K562 (cell line): Measurements from ENCODE around the gene CSNK1G1. TPM values are rescaled to one million over a fixed set of nuclear protein-coding genes. Genes with fewer than 3 reads are reported as not detected.
"Not testable (repeated sequence)": the region's sequence is repeated elsewhere in the genome, so short reads cannot be mapped to it uniquely, and the experiment has no call there.

Experiments
- BCOR ChIP-seq: fragments of 450-650 bp; IDR thresholded peaks from 2 replicates; pipeline ENCODE4 v1.6.1; 2016
- KDM1A ChIP-seq, 2 experiments: fragments of 450-650 bp; IDR thresholded peaks; 2 replicates each; pipeline ENCODE4 v1.6.1; 2016; ENCODE audit warnings: mild to moderate bottlenecking in 2 of 2
- NKRF ChIP-seq: fragments of 450-650 bp; IDR thresholded peaks from 2 replicates; pipeline ENCODE4 v1.6.1; 2016; ENCODE audit warnings: borderline replicate concordance
- polyA plus RNA-seq, 8 experiments: library from polyadenylated mRNA; depleted of rRNA in 4 of 8; stranded (reverse) in 5 of 8; unstranded in 3 of 8; fragments of >200 nt; fragmentation: Nextera tagmentation in 2 of 8; fragmentation: Illumina TruSeq in 1 of 8; extraction: Ambion mirVana in 2 of 8; extraction: Trizol in 1 of 8; gene quantifications; 2 replicates each; pipeline versions ENCODE4 v1.2.1 to v1.2.3, GENCODE V29; 2011 to 2014; ENCODE audit warnings: inconsistent platforms in 1 of 8, missing spikeins in 1 of 8
- total RNA-seq, 7 experiments: library from RNA; depleted of rRNA in 6 of 7; stranded (reverse); fragments of >200 nt in 6 of 7; fragmentation: Illumina TruSeq in 2 of 7; extraction: Trizol in 2 of 7; gene quantifications; 2 replicates each; pipeline versions ENCODE4 v1.2.1 to v1.2.3, GENCODE V29; 2011 to 2021; ENCODE audit warnings: low replicate concordance in 1 of 7
- TF ChIP-seq, protein P1 (sequence below), 2 experiments: fragments of 450-650 bp in 1 of 2; sonication (generic) in 1 of 2; formaldehyde crosslinking in 1 of 2; IDR thresholded peaks; 2 replicates each; pipeline versions ENCODE4 v1.7.1 to v1.9.0; 2016 to 2022; ENCODE audit warnings: inconsistent platforms in 1 of 2, mild to moderate bottlenecking in 1 of 2, missing genetic modification reagents in 1 of 2

CSNK1G1 gene
- total and polyA plus RNA-seq, 9 of the 15 experiments (the other 6 are each of a cell fraction or from before 2014, with no cell fraction given), result 4.5 to 18.5 (median 9.5) TPM

- TF ChIP-seq, protein P1, sequence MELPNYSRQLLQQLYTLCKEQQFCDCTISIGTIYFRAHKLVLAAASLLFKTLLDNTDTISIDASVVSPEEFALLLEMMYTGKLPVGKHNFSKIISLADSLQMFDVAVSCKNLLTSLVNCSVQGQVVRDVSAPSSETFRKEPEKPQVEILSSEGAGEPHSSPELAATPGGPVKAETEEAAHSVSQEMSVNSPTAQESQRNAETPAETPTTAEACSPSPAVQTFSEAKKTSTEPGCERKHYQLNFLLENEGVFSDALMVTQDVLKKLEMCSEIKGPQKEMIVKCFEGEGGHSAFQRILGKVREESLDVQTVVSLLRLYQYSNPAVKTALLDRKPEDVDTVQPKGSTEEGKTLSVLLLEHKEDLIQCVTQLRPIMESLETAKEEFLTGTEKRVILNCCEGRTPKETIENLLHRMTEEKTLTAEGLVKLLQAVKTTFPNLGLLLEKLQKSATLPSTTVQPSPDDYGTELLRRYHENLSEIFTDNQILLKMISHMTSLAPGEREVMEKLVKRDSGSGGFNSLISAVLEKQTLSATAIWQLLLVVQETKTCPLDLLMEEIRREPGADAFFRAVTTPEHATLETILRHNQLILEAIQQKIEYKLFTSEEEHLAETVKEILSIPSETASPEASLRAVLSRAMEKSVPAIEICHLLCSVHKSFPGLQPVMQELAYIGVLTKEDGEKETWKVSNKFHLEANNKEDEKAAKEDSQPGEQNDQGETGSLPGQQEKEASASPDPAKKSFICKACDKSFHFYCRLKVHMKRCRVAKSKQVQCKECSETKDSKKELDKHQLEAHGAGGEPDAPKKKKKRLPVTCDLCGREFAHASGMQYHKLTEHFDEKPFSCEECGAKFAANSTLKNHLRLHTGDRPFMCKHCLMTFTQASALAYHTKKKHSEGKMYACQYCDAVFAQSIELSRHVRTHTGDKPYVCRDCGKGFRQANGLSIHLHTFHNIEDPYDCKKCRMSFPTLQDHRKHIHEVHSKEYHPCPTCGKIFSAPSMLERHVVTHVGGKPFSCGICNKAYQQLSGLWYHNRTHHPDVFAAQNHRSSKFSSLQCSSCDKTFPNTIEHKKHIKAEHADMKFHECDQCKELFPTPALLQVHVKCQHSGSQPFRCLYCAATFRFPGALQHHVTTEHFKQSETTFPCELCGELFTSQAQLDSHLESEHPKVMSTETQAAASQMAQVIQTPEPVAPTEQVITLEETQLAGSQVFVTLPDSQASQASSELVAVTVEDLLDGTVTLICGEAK (IDR thresholded peaks at IDR 0.05), result 0 out of 2 replicates have a peak, but pooled peaks have one; percentile 26
- TF ChIP-seq, protein P1 (CRISPR knock-in tag; IDR thresholded peaks at IDR 0.05), result not testable (repeated sequence)
- TF ChIP-seq KDM1A (IDR thresholded peaks at IDR 0.05) (peak in 1 of 2 experiments; percentile 64; a peak in 2 of 4 replicates), BCOR (peak; percentile 72), NKRF (0 out of 2 replicates have a peak, but pooled peaks have one; percentile 15)
These were observed 24.3 kb upstream of the CSNK1G1 start (continued) for GRCh38 chr15:64380130-64380870.
